IMR-90 (cell line): ENCODE data around the gene TMEM121B. TPM values are rescaled to one million over a fixed set of nuclear protein-coding genes. Genes with fewer than 3 reads are reported as not detected.

Source experiments
- ATAC-seq: fragments of 200-7000 bp; cut with Tn5 transposase; 2 replicates; pipeline ENCODE4 v1.9.1; 2020; ENCODE audit warnings: low read depth, mild to moderate bottlenecking, moderate library complexity
- BruUV-seq: library from RNA; stranded (reverse); fragments of 400-500 nt; replicated peaks from 2 replicates; lab custom pipeline; 2021; lab: Mats Ljungman, UMichigan
- CTCF ChIA-PET: fragments of 300-600 bp; formaldehyde crosslinking; extraction: SDS; loops from one replicate; lab custom pipeline; 2021; ENCODE audit warnings: antibody characterized with exemption; lab: Yijun Ruan, JAX
- POLR2A ChIA-PET: fragments of 300-600 bp; sonication (Branson Sonifier 250); formaldehyde crosslinking; loops from one replicate; lab custom pipeline; 2022; ENCODE audit warnings: antibody characterized with exemption; ENCODE audit not compliant: unreplicated experiment; lab: Charles Lee
- DNase-seq: peaks from one replicate; pipeline ENCODE4 v3.0.0; 2013
- H2AFZ ChIP-seq: replicated peaks from 2 replicates; pipeline ENCODE3; 2013; ENCODE audit warnings: low read length, mild to moderate bottlenecking; ENCODE audit not compliant: poor library complexity
- H2AK5ac ChIP-seq: 2 replicates; pipeline ENCODE4 v1.6.1; 2013; ENCODE audit warnings: low read depth, low read length, inconsistent platforms
- H2AK9ac ChIP-seq: replicated peaks from 2 replicates; pipeline ENCODE3; 2013; ENCODE audit warnings: mild to moderate bottlenecking, low read depth, low read length, moderate library complexity; ENCODE audit not compliant: poor library complexity
- H2BK120ac ChIP-seq: 2 replicates; pipeline ENCODE4 v1.6.1; 2013; ENCODE audit warnings: low read depth, low read length, inconsistent platforms
- H2BK15ac ChIP-seq: 3 replicates; pipeline ENCODE4 v1.6.1; 2013; ENCODE audit warnings: low read depth, low read length, inconsistent platforms
- H2BK20ac ChIP-seq: 2 replicates; pipeline ENCODE4 v1.6.1; 2013; ENCODE audit warnings: low read depth, mild to moderate bottlenecking, inconsistent platforms, low read length, moderate library complexity
- H2BK5ac ChIP-seq: 2 replicates; pipeline ENCODE4 v1.6.1; 2013; ENCODE audit warnings: mild to moderate bottlenecking, low read depth, low read length, inconsistent platforms; ENCODE audit not compliant: poor library complexity, severe bottlenecking
- H3K14ac ChIP-seq: replicated peaks from 2 replicates; pipeline ENCODE4 v1.6.1; 2013; ENCODE audit warnings: low read depth, low read length, inconsistent platforms
- H3K18ac ChIP-seq: 2 replicates; pipeline ENCODE4 v1.6.1; 2013; ENCODE audit warnings: low read depth, low read length, control low read depth
- H3K23ac ChIP-seq: 2 replicates; pipeline ENCODE4 v1.6.1; 2013; ENCODE audit warnings: low read depth, low read length, inconsistent platforms
- H3K27ac ChIP-seq: 2 replicates; pipeline ENCODE4 v1.5.1; 2013; ENCODE audit warnings: mild to moderate bottlenecking, control low read depth, low read length; ENCODE audit not compliant: insufficient read depth
- H3K27me3 ChIP-seq: 2 replicates; pipeline ENCODE4 v1.6.1; 2013; ENCODE audit warnings: low read length; ENCODE audit not compliant: control insufficient read depth, insufficient read depth
- H3K36me3 ChIP-seq: 2 replicates; pipeline ENCODE4 v1.6.1; 2013; ENCODE audit warnings: low read length, mixed read lengths; ENCODE audit not compliant: control insufficient read depth, insufficient read depth
- H3K4ac ChIP-seq: 2 replicates; pipeline ENCODE4 v1.6.1; 2013; ENCODE audit warnings: low read depth, low read length, inconsistent platforms
- H3K4me1 ChIP-seq: 2 replicates; pipeline ENCODE4 v1.6.1; 2013; ENCODE audit warnings: low read length, mixed read lengths; ENCODE audit not compliant: control insufficient read depth, insufficient read depth
- H3K4me2 ChIP-seq: 2 replicates; pipeline ENCODE4 v1.6.1; 2013; ENCODE audit warnings: low read depth, mild to moderate bottlenecking, control low read depth, low read length, moderate library complexity
- H3K4me3 ChIP-seq: 2 replicates; pipeline ENCODE4 v1.5.1; 2013; ENCODE audit warnings: low read depth, mild to moderate bottlenecking, control low read depth, low read length, moderate library complexity; ENCODE audit not compliant: insufficient read depth
- H3K56ac ChIP-seq: 2 replicates; pipeline ENCODE4 v1.6.1; 2013; ENCODE audit warnings: low read length, inconsistent platforms; ENCODE audit not compliant: insufficient read depth; ENCODE audit errors: extremely low read depth
- H3K79me1 ChIP-seq, 2 experiments: 2 replicates each; pipeline ENCODE4 v1.6.1; 2013; ENCODE audit warnings: low read length in 2 of 2, inconsistent platforms in 1 of 2, low read depth in 1 of 2
- H3K9ac ChIP-seq: 2 replicates; pipeline ENCODE4 v1.6.1; 2013; ENCODE audit warnings: low read depth, low read length, control low read depth
- H3K9me1 ChIP-seq: 2 replicates; pipeline ENCODE4 v1.6.1; 2013; ENCODE audit warnings: low read length, inconsistent platforms; ENCODE audit not compliant: insufficient read depth
- H3K9me3 ChIP-seq: 2 replicates; pipeline ENCODE4 v1.6.1; 2013; ENCODE audit warnings: low read length; ENCODE audit not compliant: control insufficient read depth, insufficient read depth
- H4K20me1 ChIP-seq: 2 replicates; pipeline ENCODE4 v1.6.1; 2013; ENCODE audit warnings: low read length, inconsistent platforms; ENCODE audit not compliant: insufficient read depth
- H4K5ac ChIP-seq: 2 replicates; pipeline ENCODE4 v1.6.1; 2013; ENCODE audit warnings: mild to moderate bottlenecking, low read depth, low read length, control low read depth
- H4K8ac ChIP-seq, 2 experiments: 2 replicates each; pipeline ENCODE4 v1.6.1; 2013; ENCODE audit warnings: low read depth in 2 of 2, low read length in 2 of 2, control low read depth in 1 of 2, inconsistent platforms in 1 of 2
- H4K91ac ChIP-seq: 2 replicates; pipeline ENCODE4 v1.6.1; 2013; ENCODE audit warnings: low read depth, low read length, inconsistent platforms; ENCODE audit not compliant: insufficient read depth
- CHD1 ChIP-seq: IDR thresholded peaks from 2 replicates; pipeline ENCODE4 v1.6.1; 2012; ENCODE audit warnings: low read depth, low read length, improper control_type of control experiment
- CTCF ChIP-seq: conservative IDR thresholded peaks from 2 replicates; pipeline ENCODE4 v1.5.1; 2012; ENCODE audit warnings: mild to moderate bottlenecking, low read depth, low read length, improper control_type of control experiment
- WGBS, 2 experiments: methylation state at CpG; one replicate each; pipeline versions ENCODE4 v1.1.5 to v1.1.7; 2013; ENCODE audit warnings: missing lambda C conversion rate in 2 of 2; ENCODE audit not compliant: insufficient read length in 1 of 2; ENCODE audit errors: extremely low coverage in 2 of 2; 5-methylcytosine and 5-hydroxymethylcytosine counted together
- dilution Hi-C: fragments of 300-500 bp; cut with HindIII; formaldehyde crosslinking; loops from one replicate; pipeline ENCODE4 v1.14.3; 2018; ENCODE audit warnings: low sequenced_read_pairs; ENCODE audit not compliant: unreplicated experiment
- in situ Hi-C: fragments of 300-500 bp; cut with MboI; formaldehyde crosslinking; loops from 3 replicates; pipeline ENCODE4 v1.14.3; 2019; ENCODE audit warnings: low sequenced_read_pairs, inconsistent platforms, mixed read lengths
- intact Hi-C: fragments of 100-400 bp; cut with micrococcal nuclease; formaldehyde crosslinking; loops from 2 replicates; pipeline ENCODE4 v1.10.0; 2022
- polyA plus RNA-seq, 3 experiments: library from polyadenylated mRNA; depleted of rRNA; stranded (reverse); fragments of >200 nt; gene quantifications; 2 replicates each; pipeline ENCODE4 v1.2.3, GENCODE V29; 2012; ENCODE audit warnings: low replicate concordance in 1 of 3
- total RNA-seq: library from RNA; depleted of rRNA; stranded (reverse); fragments of >200 nt; gene quantifications from 2 replicates; pipeline ENCODE4 v1.2.3, GENCODE V29; 2012

The TMEM121B gene
- total and polyA plus RNA-seq, 2 of the 4 experiments (the other 2 are of a cell fraction), result under 0.01 to 0.29 TPM

GRCh38 chr22:17164392-17165024, 43.3 kb upstream of the TMEM121B start:
- 100% methylated on average over 1 of the region's 3 CpGs; no CpG with 5 or more reads in 1 of the 2 experiments for WGBS, 2 experiments

More at GRCh38 chr22:17164392-17165024, 43.3 kb upstream of the TMEM121B start:
- dilution Hi-C loops, result no loop called here
- in situ Hi-C loops, result no loop called here
- ChIA-PET POLR2A (no interaction called here), CTCF (interaction anchor here (0.6 kb wide), 1 partner anchor 360 kb away, joined by 5 read pairs; no protein-coding TSS in a partner anchor)
- Histone ChIP-seq H4K20me1 (no peaks in the 10 kb centered on the region), H3K56ac (no peak overlapping the region), H3K4ac (no peak overlapping the region), H4K5ac (no peak overlapping the region), H3K9me3 (no peaks in the 10 kb centered on the region), H3K14ac (no peak overlapping the region), H2AK9ac (no peak overlapping the region), H3K36me3 (no peaks in the 10 kb centered on the region), H3K4me2 (no peak overlapping the region), H3K4me3 (no peak overlapping the region), H2BK5ac (no peak overlapping the region), H3K4me1 (0 out of 2 replicates have a peak, but pooled peaks cover 1% of the 10 kb centered on the region), H3K18ac (no peak overlapping the region), H4K8ac (no peak overlapping the region), H3K27ac (no peak overlapping the region), H2AK5ac (no peak overlapping the region), H2BK120ac (no peak overlapping the region), H2BK15ac (no peak overlapping the region), H2BK20ac (no peak overlapping the region), H3K23ac (no peak overlapping the region), H3K9ac (no peak overlapping the region), H3K79me1 (peaks cover 0 to 6% of the 10 kb centered on the region in 2 experiments; a peak in 2 of 4 replicates), H3K9me1 (no peaks in the 10 kb centered on the region), H3K27me3 (peaks cover 2% of the 10 kb centered on the region; the same call in 1 of the 2 replicates), H4K91ac (no peak overlapping the region), H2AFZ (no peak overlapping the region)
- 0 out of 2 replicates have a peak, but pooled peaks have one; percentile 18 for TF ChIP-seq CTCF
- no peak for TF ChIP-seq CHD1
- BruUV-seq, result no TSS peak
- DNase-seq (no peak), ATAC-seq (no peak)
- intact Hi-C loops, result no loop called here
